Globus pallidus (tissue), 1 donor: ENCODE results near the gene PLD2.
"Not testable (repeated sequence)": the region's sequence is repeated elsewhere in the genome, so short reads cannot be mapped to it uniquely, and the experiment has no call there.

Experiments used
- DNase-seq: peaks from one replicate; pipeline ENCODE4 v3.0.0-alpha.2; 2015; ENCODE audit warnings: low spot score

The PLD2 gene

GRCh38 chr17:4836221-4836620 lies 29.3 kb downstream of the PLD2 start:
- no peak for DNase-seq

DNA sequence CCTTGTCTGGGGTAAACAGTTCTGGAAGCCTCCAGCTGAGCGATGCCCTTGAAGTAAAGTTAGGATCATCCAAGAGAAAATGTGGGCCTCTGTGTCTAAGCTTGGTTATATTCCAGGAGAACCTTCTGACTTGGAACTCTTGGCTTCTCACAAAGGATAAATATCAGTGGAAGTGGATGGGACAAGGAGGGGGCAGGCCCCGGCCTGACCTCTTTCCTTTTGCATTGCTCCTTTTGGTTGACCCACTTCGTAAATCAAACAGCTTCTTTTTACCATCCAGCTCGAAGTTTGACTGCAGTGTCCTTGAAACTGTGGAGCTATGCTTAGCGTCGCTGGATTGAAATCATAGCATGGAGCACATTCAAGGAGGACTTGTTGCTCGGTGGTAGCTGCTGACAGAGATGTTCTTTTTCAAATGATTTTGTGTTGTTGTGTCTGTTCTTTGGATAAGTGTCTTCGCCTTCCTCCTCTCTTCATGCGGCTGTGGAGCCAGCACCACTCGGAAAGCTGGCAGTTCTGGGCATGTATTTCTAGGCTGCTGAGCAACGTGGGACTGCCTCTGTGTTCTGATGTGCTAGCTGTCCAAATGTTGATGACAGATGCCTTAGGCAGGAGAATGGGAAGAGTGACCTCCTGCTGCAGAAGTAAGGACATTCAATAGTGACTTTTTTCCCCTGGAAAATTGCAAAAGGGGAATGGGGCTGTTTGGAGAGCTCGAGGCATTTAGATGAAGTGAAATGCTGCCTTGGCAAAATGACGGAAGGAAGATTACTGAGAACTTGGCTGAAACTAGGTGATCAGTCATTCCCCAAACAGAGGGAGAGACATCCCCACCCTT lies 30.7 kb downstream of the PLD2 start:
- DNase-seq: peak; percentile 69

DNA sequence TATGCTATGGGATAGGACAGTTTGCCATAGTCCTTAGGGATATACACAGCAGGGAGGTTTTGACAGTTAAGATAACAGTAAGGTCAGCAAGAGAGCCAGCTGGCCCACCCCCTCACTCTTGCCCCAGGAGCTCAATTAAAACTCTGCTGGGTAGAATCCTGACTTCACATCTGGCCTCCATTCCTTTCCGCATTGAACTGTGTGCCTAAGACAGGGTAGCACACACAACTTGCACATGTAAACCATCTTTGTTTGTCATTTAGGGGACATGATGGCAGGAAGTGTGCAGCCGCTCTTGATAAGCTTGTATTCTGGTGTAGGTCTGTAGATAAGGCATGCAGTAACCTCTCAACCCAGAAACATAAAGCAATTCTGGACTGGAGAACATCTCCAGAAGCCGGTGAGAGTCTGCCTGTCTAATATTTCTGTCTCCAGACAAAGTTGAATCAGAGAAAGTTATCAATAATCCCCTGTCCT lies 31.4 kb downstream of the PLD2 start:
- DNase-seq: no peak

- no peak for DNase-seq
Measured at GRCh38 chr17:4839221-4839620, 32.3 kb downstream of the PLD2 start.

- DNase-seq: no peak
Measured at GRCh38 chr17:4839965-4840892, 33.3 kb downstream of the PLD2 start.

DNA sequence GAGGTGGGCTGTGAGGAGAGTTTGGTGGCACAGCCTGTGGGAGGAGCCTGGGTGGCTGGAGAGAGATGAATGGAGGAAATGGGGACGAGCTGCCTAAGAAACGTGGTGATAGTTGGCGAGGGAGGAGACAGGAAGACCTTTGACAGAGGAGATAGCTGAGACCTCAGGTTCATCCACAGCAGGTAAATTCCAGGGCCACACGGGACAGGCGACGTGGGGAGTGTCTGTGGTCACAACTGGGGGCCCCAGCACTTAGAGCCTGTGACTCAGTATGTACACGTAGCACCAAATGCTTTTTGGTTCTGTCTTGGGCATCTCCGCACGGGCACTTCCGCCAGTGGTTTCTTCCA lies 33.9 kb downstream of the PLD2 start:
- DNase-seq: no peak

DNA sequence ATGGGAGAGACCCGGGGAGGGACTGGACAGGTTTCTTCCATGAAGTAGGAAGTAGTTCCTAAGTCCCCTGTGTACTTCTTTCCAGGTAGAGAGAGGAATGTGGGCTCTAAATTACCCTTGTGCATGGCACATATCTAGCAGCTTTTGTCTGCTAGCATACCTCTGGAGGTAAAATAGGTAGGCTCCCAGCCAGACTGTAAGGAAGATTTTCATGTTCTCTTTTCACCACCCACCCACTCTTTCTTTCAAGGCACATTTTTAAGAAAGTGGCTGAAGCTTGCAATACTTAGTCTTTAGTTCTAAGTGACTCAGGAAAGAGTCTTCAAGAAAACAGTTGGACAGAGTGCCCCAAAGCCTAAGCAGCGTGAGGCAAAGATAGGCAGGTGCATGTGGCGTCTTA lies 35.4 kb downstream of the PLD2 start:
- no peak for DNase-seq

GRCh38 chr17:4843321-4844000 lies 36.5 kb downstream of the PLD2 start:
- no peak for DNase-seq

DNA sequence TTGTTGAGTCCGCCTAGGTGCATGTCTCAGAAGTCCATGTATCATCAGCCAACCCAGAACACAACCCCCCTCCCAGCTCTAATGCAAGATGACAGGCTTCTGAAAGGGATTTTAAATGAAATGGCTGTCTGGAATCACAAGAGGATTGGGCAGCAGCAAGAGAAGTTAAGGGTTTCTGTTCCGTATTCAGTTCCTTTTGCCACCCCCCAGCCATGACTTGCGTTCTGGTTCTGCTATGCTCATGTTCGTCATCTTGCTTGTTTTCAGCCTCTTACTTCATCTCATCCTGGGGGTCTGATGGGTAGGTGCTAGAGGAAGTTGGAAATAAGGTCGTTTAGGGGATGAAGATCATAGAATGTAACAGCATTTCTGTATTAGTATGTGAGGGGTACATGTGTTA lies 38.2 kb downstream of the PLD2 start:
- peak; percentile 37 for DNase-seq

DNA sequence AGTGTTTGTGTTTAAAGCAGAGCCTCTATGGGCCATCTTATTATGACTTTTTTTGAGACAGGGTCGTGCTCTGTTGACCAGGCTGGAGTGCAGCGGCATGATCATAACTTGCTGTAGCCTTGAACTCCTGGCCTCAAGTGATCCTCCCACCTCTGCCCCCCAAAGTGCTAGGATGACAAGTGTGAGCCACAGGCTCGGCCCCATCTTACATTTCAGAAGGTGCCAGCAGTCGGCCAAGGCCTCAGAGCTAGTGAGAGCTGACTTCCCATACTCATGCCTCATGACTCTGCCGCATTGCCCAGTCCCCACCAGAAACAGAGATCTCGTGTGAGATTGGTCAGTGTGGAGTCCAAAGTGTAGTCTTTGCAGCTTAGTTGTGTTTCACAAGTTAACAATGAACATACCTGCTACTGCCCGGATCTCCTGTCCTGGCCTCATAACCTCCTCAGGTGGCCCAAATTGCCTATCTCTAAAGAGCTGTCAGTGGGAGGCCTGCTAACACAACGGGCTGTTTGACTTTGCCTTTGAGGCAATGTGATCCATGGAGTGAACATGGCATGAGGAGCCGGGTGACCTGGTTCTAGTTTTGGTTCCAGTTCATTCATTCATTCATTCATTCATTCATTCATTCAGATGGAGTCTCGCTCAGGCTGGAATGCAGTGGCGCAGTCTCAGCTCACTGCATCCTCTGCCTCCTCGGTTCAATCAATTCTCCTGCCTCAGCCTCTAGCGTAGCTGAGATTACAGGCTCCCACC lies 39.9 kb downstream of the PLD2 start:
- no peak for DNase-seq

DNA sequence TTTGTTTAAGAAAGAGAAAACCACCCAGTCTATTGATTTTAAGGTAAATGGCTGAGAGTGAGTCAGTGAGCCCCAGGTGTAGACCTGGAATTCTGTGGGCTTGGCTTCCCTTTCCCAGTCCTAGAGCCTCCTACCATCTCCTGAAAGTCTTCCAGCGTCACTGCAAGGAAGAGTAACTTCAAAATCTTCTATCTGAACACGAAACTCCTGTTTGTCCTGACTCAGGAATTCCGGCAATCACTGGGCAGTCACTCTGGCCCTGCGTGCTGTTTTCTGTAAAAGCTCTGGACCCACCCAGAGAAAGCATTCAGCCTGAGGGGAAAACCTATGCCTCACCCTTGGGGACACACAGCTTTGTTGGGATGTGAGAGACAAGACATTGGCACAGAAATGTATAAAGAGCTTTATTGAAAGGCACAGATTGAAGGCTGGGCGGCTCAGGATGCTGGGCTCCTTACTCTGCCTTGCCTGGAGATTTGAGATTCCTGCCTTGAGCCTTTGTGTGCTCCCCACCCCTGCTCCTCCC lies 42.1 kb downstream of the PLD2 start:
- no peak for DNase-seq

DNA sequence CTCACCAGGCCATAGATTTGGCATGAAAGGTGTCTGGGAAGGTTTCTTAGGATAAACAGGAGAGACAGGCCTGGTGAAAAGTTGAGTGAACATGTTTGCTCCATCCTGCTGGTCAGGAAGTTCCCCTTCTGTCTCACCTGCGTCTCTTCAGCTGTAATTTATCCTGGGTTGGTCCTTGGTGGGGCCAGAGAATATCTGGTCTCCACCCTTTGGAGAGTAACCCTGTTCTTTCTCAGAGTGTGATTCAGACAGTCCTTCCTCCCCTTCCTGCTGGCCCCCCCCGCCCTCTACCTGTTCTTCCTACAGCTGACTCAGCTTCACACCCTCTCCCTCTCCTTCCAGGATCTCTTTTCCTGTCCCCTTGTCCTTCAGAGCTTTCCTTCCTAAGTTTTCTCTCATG lies 43.3 kb downstream of the PLD2 start:
- DNase-seq: no peak

- DNase-seq: no peak
Measured at GRCh38 chr17:4851084-4851483, 44.1 kb downstream of the PLD2 start.

DNA sequence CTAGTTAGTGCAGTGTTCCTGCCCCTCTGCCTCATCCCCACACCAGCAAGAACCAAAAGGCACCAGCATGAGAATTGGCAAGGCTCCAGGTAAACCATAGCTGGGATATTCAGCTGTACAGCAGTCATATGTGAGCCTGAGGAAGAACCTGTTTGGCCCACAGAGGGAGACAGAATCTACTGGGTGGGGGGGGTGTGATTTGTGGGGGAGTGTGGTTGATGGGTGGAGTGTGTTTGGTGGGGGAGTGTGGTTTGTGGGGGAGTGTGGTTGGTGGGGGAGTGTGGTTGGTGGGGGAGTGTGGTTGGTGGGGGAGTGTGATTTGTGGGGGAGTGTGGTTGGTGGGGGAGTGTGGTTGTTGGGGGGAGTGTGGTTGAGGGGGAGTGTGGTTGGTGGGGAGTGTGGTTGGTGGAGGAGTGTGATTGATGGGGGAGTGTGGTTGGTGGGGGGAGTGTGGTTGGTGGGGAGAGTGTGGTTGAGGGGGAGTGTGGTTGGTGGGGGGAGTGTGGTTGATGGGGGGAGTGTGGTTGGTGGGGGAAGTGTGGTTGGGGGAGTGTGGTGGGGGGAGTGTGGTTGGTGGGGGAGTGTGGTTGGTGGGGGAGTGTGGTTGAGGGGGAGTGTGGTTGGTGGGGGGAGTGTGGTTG lies 45.7 kb downstream of the PLD2 start:
- no peak for DNase-seq

DNA sequence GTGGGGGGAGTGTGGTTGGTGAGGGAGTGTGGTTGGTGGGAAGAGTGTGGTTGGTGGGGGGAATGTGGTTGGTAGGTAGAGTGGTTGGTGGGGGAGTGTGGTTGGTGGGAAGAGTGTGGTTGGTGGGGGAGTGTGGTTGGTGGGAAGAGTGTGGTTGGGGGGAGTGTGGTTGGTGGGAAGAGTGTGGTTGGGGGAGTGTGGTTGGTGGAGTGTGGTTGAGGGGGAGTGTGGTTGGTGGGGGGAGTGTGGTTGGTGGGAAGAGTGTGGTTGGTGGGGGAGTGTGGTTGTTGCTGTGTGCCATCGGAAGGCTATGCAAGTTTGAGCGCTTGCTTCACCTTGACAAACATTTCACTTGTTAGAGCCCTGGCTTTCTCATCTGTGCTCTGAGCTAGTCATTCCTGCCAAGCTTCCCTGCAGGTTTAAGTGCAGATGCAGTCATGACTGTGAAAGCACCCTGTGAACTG lies 46.3 kb downstream of the PLD2 start:
- DNase-seq: no peak

- DNase-seq: no peak
Measured at GRCh38 chr17:4854111-4854681, 47.2 kb downstream of the PLD2 start.

GRCh38 chr17:4856271-4856936 lies 49.5 kb downstream of the PLD2 start:
- DNase-seq: no peak

GRCh38 chr17:4856937-4857314 lies 50.0 kb downstream of the PLD2 start:
- peak; percentile 88 for DNase-seq

- DNase-seq: not testable (repeated sequence)
Measured at GRCh38 chr17:4857347-4857746, 50.4 kb downstream of the PLD2 start.
